ENCODE data around the gene PTPN13.

PTPN13 gene

GRCh38 chr4:86593688-86594558 lies at the start of gene PTPN13:
TSS of gene PTPN13 (plus strand) at chr4:86594315. CDS start at chr4:86635257, 40,942 bp downstream.
- peak; percentile 16 to 44 (median 23) for DNase-seq (ENCODE audit: low read depth in 2 of 3, low spot score in 2 of 3)

DNA sequence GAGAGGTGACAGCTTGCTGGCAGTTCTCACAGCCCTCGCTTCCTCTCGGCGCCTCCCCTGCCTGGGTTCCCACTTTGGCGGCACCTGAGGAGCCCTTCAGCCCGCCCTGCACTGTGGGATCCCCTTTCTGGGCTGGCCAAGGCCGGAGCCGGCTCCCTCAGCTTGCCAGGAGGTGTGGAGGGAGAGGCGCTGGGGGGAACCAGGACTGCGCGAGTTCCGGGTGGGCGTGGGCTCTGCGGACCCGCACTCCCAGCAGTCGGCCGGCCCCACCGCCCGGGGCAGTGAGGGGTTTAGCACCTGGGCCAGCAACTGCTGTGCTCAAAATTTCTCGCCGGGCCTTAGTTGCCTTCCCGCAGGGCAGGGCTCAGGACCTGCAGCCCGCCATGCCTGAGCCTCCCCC lies 47.0 kb upstream of the PTPN13 start:
- DNase-seq (ENCODE audit: low read depth in 2 of 3, low spot score in 2 of 3), result no peak

DNA sequence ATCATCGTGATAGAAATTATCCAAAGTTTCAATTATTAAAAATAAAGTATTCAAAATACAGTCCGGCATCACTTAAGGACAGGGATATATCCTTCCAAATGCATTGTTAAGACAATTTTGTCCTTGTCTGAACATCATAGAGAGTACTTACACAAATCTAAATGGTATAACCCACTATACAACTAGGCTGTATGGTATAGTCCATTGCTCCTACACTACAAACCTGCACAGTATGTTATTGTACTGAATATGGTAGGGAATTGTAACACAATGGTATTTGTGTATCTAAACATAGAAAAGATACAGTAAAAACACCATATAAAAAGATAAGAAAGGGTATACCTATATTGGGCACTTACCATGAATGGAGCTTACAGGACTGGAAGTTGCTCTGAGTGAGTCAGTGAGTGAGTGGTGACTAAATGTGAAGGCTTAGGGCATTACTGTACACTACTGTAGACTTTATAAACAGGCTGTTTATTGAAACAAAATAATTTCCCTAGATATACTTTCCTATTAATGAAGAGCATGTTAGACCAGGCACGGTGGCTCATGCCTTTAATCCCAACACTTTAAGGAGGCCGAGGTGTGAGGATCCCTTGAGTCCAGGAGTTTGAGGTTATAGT lies 44.8 kb upstream of the PTPN13 start:
- no peak for DNase-seq (ENCODE audit: low read depth in 2 of 3, low spot score in 2 of 3)

DNA sequence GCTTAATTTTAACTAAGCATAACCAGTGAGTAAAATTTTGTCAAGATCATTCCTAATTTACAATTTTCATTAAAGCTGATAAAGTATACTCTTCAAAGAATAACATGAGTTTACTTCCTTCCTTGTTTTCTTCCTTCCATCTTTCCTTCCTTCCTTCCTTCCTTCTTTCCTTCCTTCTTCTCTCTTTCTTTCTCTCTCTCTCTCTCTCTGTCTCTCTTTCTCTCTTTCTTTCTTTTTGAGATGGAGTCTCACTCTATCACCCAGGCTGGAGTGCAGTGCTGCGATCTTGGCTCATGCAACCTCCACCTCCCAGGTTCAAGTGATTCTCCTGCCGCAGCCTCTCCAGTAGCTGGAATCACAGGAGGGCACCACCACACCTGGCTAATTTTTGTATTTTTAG lies 42.7 kb upstream of the PTPN13 start:
- no peak for DNase-seq (ENCODE audit: low read depth in 2 of 3, low spot score in 2 of 3)

DNA sequence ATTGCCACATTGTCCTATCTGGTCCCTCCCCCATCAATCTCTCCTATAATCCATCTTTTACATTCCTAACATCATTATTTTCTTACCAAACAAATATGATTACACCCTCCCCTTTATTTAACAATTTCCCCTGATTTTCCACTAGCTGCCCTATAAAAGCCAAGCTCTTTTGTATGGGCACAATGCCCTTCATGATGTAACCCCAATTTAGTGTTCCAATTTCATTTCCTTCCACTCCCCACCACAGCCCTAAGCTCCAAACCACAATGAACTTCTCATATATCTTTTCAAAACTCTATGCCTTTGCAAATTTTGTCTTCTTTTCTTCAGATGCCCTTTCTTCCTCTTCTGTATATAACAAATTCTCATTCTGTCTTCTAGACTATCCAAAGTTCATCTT lies 39.5 kb upstream of the PTPN13 start:
- no peak for DNase-seq (ENCODE audit: low read depth in 2 of 3, low spot score in 2 of 3)

DNA sequence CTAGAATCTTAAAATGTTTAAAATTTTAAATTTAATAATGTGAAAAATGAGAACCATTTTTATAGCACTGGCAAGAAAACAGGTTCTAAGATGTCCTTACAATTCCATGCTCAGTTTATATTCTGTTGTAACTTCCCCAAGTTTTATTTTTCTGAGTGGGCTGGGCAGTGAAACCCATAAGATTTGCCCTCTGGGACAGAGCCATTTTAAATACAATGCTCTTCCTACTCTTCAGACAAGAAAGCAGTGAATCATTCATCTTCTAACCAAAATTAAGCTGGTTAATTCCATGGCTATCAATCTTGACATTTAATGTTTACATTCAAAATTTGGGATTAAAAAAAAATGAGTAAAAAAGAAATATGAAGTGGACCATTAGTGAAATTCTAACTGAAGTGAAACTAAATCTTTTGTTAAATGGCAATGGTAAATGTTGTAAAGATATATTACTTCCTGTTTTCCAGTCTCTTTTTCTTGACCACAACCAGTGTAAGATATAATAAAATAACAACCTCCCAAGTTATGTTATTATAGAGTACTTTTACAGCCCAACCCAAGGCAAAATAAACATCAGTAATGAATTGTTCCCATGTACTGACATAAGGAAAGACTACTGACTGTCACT lies 37.2 kb upstream of the PTPN13 start:
- DNase-seq (ENCODE audit: low read depth in 2 of 3, low spot score in 2 of 3), result no peak

DNA sequence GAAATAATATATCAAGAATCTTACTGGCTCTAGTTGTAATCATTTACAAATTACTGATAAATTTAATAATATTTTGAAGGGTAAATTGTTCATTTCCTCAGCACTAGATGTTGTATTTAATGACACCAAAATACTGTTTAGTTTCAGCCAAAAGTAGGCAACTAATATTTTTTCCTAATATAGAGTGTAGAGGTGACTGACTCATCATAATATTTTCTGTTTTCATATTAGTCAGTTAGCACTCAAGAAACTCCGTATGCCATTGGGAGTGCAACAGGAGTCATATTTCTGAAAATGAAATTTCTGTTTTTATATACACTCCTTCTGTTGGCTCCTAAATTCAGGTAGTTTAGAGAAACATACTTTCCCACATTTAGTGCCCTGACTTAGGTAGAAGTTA lies 36.6 kb upstream of the PTPN13 start:
- DNase-seq (ENCODE audit: low read depth in 2 of 3, low spot score in 2 of 3), result no peak

DNA sequence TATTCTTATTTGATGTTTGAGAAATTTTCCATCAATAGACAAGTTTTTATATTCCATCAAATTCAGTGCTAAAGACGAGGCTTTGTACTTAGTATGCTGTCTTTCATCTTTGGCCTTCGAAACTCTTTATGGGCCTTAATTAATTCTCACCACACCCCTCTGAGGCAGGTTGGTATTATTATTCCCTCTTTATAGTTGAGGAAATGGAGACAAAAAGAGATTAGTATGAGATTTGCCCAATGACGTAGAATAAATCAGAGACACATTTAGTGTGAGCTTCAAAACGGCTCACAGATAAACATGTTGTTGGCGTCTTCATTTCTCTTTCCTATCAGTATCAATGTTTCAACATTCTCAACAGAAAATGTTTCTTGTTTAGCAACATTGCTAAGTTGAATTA lies 35.9 kb upstream of the PTPN13 start:
- DNase-seq (ENCODE audit: low read depth in 2 of 3, low spot score in 2 of 3), result no peak

DNA sequence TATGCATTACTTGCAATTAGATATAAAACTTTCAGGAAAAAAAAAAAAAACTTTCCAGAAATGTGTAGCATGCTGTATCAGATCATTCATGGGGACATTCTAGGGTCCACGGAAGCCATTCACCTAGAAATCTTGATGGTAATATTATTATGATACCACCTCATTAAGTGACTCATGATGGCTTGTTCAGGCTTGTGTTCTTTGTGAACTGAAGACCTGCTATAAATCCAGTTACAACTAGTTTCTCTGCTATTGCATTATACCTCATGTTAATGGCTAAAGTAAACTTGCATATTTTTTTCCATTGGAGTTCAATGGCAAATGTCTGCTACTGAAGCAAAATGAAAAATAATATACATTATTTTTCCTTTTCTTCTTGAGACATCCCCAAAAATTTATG lies 35.3 kb upstream of the PTPN13 start:
- no peak for DNase-seq (ENCODE audit: low read depth in 2 of 3, low spot score in 2 of 3)

GRCh38 chr4:86560447-86560846 lies 33.7 kb upstream of the PTPN13 start:
- no peak for DNase-seq (ENCODE audit: low read depth in 2 of 3, low spot score in 2 of 3)

DNA sequence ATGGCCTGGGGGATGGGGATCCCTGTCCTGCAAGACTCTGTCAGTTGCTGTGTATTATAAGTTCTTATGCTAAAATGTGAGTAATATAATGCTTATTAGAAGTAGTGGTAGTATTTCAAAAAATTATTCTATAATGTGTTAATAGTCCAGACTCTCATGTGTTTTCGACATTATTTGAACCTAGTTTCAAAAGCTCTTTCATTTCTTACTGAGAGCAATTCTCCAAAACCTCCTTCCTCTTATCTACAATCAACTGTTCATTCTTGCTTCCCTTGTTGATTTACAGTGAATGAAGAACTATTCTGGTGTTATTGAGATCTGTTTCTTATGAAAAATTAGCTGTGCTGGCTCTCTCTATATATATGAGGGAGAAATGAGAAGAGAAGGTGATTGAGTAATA lies 32.9 kb upstream of the PTPN13 start:
- no peak for DNase-seq (ENCODE audit: low read depth in 2 of 3, low spot score in 2 of 3)

DNA sequence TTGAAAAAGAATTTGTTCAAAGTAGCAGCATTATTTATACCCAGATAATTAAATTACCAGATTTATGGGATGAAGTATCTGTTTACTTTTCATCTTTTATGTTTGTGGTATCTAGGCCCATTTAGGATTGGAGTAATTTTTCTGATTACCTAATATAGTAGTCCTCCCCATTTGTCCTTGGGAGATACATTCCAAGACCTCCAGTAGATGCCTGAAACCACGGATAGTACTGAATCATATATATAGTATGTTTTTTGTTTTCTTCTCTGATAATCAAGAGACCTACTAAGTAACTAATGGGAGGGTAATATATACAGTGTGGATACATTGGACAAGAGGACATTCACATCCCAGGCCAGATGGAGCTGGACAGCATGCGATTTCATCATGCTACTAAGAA lies 30.7 kb upstream of the PTPN13 start:
- no peak for DNase-seq (ENCODE audit: low read depth in 2 of 3, low spot score in 2 of 3)

- DNase-seq (ENCODE audit: low read depth in 2 of 3, low spot score in 2 of 3), result no peak
Observed at GRCh38 chr4:86564795-86565194, 29.3 kb upstream of the PTPN13 start.

DNA sequence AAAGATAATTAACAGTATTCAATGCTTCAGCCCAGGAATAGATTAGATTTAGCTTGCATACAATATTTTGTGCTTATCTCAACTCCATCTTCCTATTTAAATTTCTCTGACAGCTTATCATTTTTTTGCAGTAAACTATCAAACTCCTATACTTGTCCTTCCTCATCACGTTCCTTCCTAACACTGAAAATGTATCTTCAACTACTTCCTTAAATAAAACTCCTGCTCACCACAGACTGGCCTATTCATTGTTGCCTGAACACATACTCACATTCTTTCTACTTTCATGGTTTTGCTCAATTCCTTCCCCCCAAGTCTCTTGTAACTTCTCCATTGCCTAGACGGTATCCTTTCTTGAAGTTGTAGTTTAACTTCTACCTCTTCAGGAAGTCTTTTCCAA lies 28.5 kb upstream of the PTPN13 start:
- DNase-seq (ENCODE audit: low read depth in 2 of 3, low spot score in 2 of 3), result no peak

GRCh38 chr4:86569103-86569870 lies 24.8 kb upstream of the PTPN13 start:
- DNase-seq (ENCODE audit: low read depth in 2 of 3, low spot score in 2 of 3), result no peak

DNA sequence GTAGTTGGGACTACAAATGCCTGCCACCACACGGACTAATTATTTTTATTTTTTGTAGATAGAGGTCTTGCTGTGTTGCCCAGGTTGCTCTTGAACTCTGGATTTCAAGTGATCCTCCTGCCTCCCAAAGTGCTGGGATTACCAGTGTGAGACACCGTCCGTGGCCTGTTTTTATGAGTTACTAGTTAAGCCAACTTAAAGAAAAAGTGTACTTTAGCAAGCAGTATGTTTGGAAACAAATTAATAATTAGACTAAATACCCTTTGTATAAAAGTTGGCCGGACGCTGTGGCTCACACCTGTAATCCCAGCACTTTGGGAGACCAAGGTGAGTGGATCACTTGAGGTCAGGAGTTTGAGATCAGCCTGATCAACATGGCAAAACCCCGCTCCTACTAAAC lies 14.2 kb upstream of the PTPN13 start:
- DNase-seq (ENCODE audit: low read depth in 2 of 3, low spot score in 2 of 3), result no peak

- no peak for DNase-seq (ENCODE audit: low read depth in 2 of 3, low spot score in 2 of 3)
Observed at GRCh38 chr4:86582410-86582809, 11.7 kb upstream of the PTPN13 start.

- no peak for DNase-seq (ENCODE audit: low read depth in 2 of 3, low spot score in 2 of 3)
Observed at GRCh38 chr4:86586160-86586572, 7.9 kb upstream of the PTPN13 start.

DNA sequence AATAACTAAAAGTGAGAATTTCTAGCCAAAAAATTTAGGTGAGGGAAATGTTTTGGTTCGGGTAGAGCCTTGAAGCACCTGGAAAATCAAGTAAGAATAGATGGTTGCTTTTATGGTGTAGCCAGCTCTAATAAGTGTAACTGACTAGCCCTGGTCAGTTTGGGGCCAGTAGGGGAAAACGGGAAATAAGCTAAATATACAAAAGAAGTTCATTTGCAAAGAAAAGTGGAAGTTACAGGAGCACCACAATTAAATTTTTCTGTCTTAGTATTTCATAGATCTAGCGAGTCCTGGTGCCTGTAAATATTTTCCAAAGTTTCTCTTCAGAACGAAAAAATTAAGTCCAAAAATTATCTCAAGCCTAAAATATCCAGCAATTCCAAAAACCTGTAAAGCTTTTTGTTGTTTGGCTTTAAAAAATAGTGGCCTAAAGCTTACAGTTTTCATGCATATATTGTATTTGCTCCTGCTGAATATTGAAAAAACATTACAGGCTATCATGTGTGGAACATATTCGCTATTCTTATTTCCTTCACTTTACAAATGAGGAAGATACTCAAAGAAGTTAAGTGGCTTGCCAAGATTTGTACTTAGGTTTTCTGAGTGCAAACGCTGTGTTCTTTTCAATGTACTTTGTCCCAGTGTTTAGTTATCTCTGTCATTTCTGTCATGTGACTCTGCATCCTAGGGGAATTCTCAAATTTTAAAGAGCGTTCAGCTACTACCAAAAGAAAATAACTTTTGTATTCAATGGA lies 7.3 kb upstream of the PTPN13 start:
- DNase-seq (ENCODE audit: low read depth in 2 of 3, low spot score in 2 of 3), result no peak

DNA sequence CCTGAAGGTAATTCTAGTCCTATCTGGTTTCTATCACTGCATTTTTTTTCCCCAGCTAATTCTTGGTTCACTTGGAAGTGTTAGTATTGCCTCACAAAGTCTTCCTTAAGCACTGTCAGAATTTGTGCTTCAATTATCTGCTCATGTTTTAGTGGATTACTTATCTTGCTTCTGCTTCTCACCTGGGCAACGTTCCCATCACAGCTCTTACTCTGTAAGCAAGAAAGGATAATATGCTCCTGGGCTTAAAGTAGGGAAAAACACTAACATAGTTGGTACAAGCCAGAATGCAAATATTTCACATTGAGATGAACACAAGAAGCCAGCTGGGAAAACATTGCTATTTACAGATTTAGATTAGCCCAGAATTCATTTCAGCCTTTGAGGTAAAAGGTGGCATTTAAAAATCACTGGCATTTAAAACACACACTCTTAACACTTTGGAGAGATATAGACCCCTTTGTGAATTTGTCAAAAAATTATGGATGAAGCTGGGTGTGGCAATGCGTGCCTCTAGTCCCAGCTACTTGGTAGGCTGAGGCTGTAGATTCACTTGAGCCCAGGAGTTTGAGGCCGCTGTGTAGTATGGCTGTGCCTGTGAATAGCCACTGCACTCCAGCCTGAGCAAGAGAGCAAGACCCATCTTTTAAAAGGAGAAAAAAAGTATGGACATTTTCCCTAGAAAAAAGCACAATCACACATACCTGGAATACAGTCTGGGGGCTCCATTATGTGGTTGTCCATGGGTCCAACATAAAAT lies 6.6 kb upstream of the PTPN13 start:
- DNase-seq (ENCODE audit: low read depth in 2 of 3, low spot score in 2 of 3), result no peak

Data from activated CD8-positive, alpha-beta memory T cell treated with anti-CD3 and anti-CD28 coated beads for 48 hours (primary cell).